Mammary epithelial cell (primary cell): ENCODE measurements around the gene SOAT2.

Experiments
- CTCF ChIP-seq, 2 donors: IDR thresholded peaks in 1 of 2; conservative IDR thresholded peaks in 1 of 2; 2 replicates each; pipeline ENCODE4 v1.5.1; 2011 to 2012; ENCODE audit warnings: inconsistent platforms in 2 of 2, low read length in 2 of 2, mild to moderate bottlenecking in 2 of 2, control low read depth in 1 of 2, low read depth in 1 of 2; ENCODE audit not compliant: insufficient read depth in 1 of 2; ENCODE audit errors: extremely low read depth in 1 of 2
- EZH2 ChIP-seq: IDR thresholded peaks from 2 replicates; pipeline ENCODE4 v1.6.1; 2012; ENCODE audit warnings: low read length, inconsistent platforms, borderline replicate concordance

GRCh38 chr12:53060064-53060720, 43.1 kb upstream of the SOAT2 start:
- TF ChIP-seq CTCF (conservative IDR thresholded peaks at IDR 0.05 in 1 of 2, IDR thresholded peaks at IDR 0.05 in 1 of 2; ENCODE audit: extremely low read depth in 1 of 2, insufficient read depth in 1 of 2, low read depth in 1 of 2, low read length in 2 of 2) (no peak), EZH2 (no peak)
